ENCODE results near the gene PDZRN3.

Gene PDZRN3

GRCh38 chr3:73418681-73419080, 206.1 kb downstream of the PDZRN3 start:
- no peak for DNase-seq (ENCODE audit: low read depth)

GRCh38 chr3:73415118-73415517, 209.6 kb downstream of the PDZRN3 start:
- DNase-seq (ENCODE audit: low read depth) = no peak

DNA sequence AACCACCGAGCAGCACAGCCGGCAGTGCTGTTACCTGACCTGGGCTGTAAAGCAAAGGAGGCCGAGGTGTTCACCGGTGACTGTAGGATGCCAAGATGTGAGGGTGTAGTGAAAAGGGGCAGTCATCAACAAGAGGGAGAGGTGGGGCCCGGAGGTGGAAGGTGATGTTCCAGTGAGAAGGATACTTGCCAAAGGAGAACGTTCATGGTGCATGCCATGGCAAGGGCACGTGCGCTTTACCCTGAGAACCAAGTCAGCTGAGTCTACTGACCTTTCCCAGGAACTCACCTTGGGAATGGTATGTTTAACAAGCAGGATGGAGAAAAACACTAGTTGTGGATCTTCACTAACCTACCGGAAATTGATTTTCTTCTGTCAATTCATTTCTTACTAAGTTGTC, 211.1 kb downstream of the PDZRN3 start:
- DNase-seq (ENCODE audit: low read depth) = no peak

DNA sequence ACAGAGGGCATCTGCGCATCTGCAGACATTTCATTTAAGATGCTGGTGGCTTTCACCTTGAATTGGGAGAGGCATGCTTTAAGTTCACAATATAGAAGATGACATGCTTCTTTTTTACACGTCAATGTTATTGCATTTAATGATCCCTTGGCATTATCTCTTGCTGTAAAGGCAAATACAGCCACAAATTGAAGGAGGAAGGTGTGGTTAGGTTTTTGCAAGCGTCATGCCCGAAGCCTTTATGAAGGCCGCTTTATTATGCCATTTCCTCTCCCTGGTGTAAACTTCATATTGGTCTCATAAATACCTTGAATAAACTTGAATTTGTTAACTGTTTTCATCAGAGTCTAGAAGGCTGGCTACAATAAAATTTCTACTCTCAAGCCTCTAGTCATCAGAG, 212.7 kb downstream of the PDZRN3 start:
- no peak for DNase-seq (ENCODE audit: low read depth)

DNA sequence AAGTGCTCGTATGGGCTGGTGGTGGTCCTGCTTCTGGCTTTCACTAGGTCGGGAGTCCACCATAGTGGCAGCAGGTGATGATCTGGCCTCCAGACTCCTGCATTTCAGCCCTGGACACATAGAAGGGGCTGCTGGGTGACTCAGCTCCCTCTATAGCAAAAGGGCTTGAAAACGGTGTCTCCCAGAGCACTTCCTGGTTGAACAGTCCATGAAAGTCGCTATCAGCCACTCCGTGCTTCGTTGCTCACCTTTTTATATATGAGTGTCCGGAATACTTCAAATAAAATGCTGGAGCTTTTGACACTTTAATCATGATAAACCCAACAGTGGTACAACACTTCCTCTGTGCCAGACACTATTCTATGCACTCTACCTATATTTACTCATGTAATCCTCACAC, 213.2 kb downstream of the PDZRN3 start:
- DNase-seq (ENCODE audit: low read depth) = no peak

- peak; percentile 71 for DNase-seq (ENCODE audit: low read depth)
Measured at GRCh38 chr3:73409138-73409763, 215.5 kb downstream of the PDZRN3 start.

DNA sequence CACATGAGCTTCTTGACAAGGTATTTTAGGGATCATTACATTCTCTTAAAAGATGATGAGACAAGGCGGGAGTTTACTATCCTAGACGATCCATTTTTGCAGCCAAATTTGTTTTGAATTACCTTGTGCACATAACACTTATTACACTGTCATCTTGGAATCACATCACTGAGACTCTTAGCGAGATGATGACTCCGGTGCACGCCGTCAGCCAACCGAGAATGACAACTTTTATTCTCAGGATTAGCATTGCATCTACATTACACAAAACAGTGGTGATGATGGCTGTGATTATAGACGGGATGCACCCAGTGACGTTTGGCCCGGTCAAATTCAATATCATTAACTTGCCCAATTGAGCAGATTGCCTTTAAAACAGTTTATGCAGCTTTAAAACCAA, 216.1 kb downstream of the PDZRN3 start:
- DNase-seq (ENCODE audit: low read depth) = no peak

- no peak for DNase-seq (ENCODE audit: low read depth)
Measured at GRCh38 chr3:73407577-73407976, 217.2 kb downstream of the PDZRN3 start.

GRCh38 chr3:73405853-73406252, 218.9 kb downstream of the PDZRN3 start:
- DNase-seq (ENCODE audit: low read depth) = peak; percentile 73

DNA sequence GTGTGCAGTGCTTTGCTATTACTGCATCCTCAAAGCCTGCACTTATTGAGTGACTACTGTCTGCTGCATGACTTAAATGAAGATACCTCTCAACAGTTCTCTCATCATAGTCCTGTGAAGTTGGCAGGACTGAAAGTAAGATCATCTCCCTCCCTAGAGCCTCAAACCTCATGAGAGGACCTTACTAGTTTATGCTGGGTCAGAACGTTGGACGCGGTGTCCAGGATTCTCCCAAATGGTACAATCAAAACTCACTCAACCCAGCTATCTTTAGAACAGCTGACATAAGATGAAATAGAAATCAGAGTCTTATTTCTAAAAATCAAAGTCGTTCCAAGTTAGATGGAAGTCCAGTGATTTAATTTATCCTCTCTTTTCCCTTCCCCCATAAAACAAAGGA, 219.7 kb downstream of the PDZRN3 start:
- no peak for DNase-seq (ENCODE audit: low read depth)

DNA sequence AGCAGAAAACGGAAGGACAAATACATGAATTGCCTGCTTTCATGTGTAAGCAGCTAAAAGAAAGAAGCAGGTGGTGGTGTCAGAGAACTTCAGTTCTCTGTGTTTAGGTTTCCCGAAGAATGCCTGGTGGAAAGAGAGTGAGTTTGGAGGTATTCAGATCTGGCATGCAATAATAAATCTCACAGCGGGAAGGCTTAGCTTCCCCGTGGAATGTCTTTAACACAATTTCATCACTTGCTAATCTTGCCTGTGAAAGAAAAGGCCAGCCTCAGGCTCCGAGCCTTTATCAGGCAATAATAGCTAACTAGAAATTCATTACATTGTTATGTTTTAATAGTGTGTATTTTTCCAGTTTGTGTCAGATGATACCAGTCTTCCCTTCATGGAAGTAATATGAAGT, 220.3 kb downstream of the PDZRN3 start:
- DNase-seq (ENCODE audit: low read depth) = no peak

DNA sequence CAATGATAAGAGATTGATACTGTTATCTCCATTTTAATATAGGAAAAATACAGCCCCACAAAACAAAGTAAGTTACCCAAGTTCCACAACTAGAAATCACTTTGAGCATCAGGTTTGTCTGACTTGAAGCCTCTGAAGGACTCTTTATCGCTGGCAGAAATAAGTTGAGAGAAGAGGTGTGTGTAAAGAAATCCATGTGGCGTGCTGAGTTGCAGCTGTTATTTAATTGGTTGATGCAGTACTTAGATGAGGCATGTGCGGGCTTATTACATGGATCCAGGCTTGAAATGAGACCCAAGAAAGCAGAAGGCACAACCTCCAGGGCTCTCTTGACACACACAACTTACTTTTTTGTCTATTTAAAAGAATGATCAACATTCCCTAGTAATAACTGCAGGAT, 221.3 kb downstream of the PDZRN3 start:
- DNase-seq (ENCODE audit: low read depth) = no peak

- no peak for DNase-seq (ENCODE audit: low read depth)
Measured at GRCh38 chr3:73401616-73402279, 223.0 kb downstream of the PDZRN3 start.

DNA sequence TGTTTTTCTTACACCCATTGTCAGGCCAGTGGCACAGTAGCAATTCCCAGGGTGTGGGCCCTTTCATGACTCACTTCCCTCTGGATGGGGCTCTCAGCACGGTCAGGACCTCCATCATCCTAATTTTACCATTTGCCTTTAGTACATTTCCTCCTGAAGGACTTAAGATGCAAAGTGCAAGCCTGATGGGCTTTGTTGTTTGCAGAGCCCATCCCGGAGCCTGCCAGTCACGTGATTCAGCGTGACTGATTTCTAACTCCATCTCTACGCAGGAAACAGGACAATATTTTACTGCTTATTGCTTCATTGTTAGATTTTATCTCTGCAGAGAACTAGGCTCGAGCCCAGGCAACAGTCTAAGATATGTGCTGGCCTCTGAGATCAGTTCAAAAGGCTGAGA, 223.7 kb downstream of the PDZRN3 start:
- DNase-seq (ENCODE audit: low read depth) = no peak

GRCh38 chr3:73399666-73400253, 225.0 kb downstream of the PDZRN3 start:
- no peak for DNase-seq (ENCODE audit: low read depth)

DNA sequence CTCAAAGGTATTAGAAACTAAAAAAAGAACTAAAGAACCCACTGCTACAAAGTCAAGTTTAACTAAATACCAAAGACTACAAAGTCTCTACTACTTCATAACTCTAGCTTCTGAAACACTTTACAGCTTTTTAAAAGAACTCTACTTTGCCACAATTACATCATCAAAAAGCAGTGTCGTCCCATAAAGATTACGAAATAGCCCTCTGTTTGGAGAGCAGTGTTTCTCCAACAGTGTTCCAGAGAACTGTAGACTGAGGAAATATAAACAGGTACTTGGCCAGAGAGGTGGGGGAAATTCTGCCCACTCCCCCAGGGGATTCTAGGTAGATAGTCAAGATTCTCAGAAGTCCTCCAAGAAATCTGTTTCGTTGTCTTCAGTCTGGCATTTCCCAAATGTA, 225.6 kb downstream of the PDZRN3 start:
- peak; percentile 23 for DNase-seq (ENCODE audit: low read depth)

- no peak for DNase-seq (ENCODE audit: low read depth)
Measured at GRCh38 chr3:73398084-73398483, 226.7 kb downstream of the PDZRN3 start.

DNA sequence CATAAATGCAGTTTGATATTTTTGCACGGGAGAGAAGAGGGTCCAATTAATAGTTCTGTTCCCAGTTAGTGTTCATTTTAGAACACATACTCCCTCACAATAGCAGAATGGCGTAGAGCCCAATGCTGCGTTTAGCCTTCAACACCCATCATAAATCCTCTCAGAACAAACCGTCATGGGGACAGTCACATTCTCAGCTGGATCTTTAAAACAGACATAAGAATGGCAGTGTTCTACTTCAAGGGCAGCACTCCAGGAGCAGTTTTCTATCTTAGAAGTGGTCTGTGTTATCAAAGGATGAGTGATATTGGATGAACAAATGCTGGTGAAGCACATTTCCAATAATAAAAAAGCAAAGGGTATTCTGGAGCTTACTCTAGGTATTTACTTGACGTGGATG, 230.5 kb downstream of the PDZRN3 start:
- no peak for DNase-seq (ENCODE audit: low read depth)

- DNase-seq (ENCODE audit: low read depth) = no peak
Measured at GRCh38 chr3:73393005-73393404, 231.7 kb downstream of the PDZRN3 start.

DNA sequence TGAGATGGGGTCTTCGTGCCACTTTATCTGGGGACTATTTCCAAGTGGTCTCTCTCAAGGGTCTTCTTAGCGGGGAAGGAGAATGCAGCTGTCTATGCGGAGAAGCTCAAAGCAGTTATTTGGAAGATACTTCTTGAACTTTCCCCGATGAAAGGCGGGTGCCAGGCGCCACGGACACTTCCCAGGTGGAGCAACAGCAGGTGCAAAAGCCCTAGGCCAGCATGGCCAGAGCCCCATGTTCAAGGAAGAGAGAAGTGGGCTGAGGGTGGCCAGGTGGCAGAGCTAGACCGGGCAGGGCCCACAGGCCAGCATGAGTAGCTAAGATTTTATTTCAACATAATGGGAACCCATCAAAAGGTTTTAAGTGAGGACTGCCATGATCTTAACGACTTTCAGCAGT, 232.8 kb downstream of the PDZRN3 start:
- DNase-seq (ENCODE audit: low read depth) = no peak

DNA sequence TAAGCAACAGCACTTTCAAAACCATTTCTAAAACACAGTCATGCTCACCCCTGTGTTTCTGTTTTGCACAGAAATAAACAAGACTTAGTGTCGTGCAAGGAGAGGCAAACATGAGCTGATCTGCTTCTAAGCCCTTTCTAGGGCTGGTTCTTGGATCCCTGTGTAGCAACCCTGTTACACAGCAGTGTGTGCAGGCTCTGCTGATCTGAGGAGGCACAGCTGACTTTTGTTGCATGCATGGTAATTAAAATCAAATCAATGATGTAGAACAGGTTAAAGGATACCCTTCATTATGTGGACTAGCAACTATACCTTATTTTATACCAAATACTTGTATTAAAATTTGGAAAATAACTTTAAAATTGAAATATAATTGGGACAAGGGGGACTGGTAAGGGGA, 234.8 kb downstream of the PDZRN3 start:
- no peak for DNase-seq (ENCODE audit: low read depth)

- no peak for DNase-seq (ENCODE audit: low read depth)
Measured at GRCh38 chr3:73389117-73389813, 235.5 kb downstream of the PDZRN3 start.

DNA sequence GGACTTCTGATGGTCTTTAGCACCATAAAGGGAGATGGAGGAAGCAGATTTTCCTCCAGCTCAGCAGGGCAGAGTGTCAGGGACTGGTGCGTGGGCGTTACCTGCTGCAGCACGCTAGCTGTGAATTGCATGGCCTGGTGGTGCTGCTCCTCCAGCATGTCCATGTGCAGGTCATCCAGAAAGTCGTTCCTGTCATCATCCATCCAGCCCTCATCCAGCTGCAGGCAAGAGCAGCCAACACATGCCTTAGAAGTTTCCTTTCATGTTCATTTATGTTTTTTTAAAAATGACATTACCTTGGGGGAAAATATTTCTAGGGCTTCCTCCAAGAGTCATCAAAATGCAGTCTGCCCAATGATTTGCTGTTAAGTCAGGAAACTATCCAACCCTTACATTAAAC, 239.2 kb downstream of the PDZRN3 start:
- DNase-seq (ENCODE audit: low read depth) = no peak

Measured in fibroblast of gingiva (primary cell).